Sciatic nerve (tissue), 2 donors: Measurements from ENCODE around the gene ELK1. TPM values are rescaled to one million over a fixed set of nuclear protein-coding genes. Genes with fewer than 3 reads are reported as not detected.

Experiments
- ATAC-seq: fragments of 200-7000 bp; cut with Tn5 transposase; one replicate; pipeline ENCODE4 v1.9.1; 2020; ENCODE audit warnings: mild to moderate bottlenecking, moderate library complexity
- DNase-seq: peaks from one replicate; pipeline ENCODE4 v3.0.0-alpha.2; 2020; ENCODE audit warnings: low spot score
- intact Hi-C: fragments of 100-400 bp; cut with DNase I; formaldehyde crosslinking; loops from one replicate; pipeline ENCODE4 v1.14.2; 2022
- microRNA-seq: library from miRNA; unstranded; fragments of <30 nt; microRNA quantifications from one replicate; pipeline ENCODE4 v1.2.0, GENCODE V29; 2020
- total RNA-seq: library from RNA; stranded (reverse); fragmentation: NEBNext Ultra II Directional; extraction: Animal tissue kit (Norgen Biotek cat#: 25700); gene quantifications from one replicate; pipeline ENCODE4 v1.2.1, GENCODE V29; 2021
- donor health status: DM: no; HTN: no; CAD: no.
- donor health status: DM: no; HTN: no; CAD: no.

ELK1 gene
- total RNA-seq, 1 donor from 2014 or later: 24.1 TPM

GRCh38 chrX:47587091-47587891 lies 63.1 kb downstream of the ELK1 start:
- intact Hi-C loops: no loop called here
- DNase-seq (no peak), ATAC-seq (no peak)

- DNase-seq (no peak), ATAC-seq (no peak)
- intact Hi-C loops: no loop called here
These were observed 64.1 kb downstream of the ELK1 start for GRCh38 chrX:47586043-47586787.

Small RNA genes within 50 kb of the gene (microRNA-seq; reads per million reads assigned to microRNA genes)
- not detected for gene MIR4769

Other genes starting within 250 kb of the ELK1 start
- 11.6 TPM for gene ZNF41, start 167.3 kb downstream of the ELK1 start, total RNA-seq
- gene ARAF, start 89.4 kb downstream of the ELK1 start, total RNA-seq: 60.5 TPM
- gene TIMP1, start 68.1 kb downstream of the ELK1 start, total RNA-seq: 288 TPM
- gene SYN1, start 30.7 kb downstream of the ELK1 start, total RNA-seq: 2.9 TPM
- gene CFP, start 20.6 kb downstream of the ELK1 start, total RNA-seq: 7.3 TPM
- gene UXT, start 8.6 kb upstream of the ELK1 start, total RNA-seq: 65.3 TPM
- 9.3 TPM for gene ZNF81, start 186.3 kb upstream of the ELK1 start, total RNA-seq